Measurements from ENCODE around the gene PAN2.
"Not testable (repeated sequence)": the region's sequence is repeated elsewhere in the genome, so short reads cannot be mapped to it uniquely, and the experiment has no call there.

Gene PAN2

DNA sequence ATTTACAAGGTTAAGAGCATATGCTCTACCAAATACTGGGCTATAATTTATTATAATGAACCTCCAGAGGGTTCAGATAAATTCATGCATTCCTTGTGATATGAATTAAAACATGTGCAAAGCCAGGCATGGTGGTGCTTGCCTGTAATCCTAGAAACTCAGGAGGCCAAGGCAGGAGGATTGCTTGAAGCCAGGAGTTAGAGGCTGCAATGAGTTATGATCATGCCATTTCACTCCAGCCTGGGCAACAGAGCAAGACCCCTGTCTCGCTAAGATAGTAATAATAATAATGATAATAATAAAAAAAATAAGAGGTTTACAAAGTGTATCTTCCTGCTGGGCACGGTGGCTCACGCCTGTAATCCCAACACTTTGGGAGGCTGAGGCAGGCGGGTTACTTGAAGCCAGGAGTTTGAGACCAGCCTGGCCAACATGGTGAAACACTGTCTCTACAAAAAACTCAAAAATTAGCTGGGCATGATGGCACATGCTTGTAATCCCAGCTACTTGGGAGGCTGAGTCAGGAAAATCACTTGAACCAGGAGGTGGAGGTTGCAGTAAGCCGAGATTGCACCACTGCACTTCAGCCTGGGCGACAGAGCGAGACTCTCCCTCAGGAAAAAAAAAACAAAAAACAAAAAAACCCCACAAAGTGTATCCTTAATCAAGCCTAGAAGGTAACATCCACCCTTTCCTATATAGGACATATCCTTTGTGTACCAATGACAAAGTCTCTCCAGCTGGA lies 26.4 kb downstream of the PAN2 start:
- DNase-seq (ENCODE audit: low read depth) = no peak

DNA sequence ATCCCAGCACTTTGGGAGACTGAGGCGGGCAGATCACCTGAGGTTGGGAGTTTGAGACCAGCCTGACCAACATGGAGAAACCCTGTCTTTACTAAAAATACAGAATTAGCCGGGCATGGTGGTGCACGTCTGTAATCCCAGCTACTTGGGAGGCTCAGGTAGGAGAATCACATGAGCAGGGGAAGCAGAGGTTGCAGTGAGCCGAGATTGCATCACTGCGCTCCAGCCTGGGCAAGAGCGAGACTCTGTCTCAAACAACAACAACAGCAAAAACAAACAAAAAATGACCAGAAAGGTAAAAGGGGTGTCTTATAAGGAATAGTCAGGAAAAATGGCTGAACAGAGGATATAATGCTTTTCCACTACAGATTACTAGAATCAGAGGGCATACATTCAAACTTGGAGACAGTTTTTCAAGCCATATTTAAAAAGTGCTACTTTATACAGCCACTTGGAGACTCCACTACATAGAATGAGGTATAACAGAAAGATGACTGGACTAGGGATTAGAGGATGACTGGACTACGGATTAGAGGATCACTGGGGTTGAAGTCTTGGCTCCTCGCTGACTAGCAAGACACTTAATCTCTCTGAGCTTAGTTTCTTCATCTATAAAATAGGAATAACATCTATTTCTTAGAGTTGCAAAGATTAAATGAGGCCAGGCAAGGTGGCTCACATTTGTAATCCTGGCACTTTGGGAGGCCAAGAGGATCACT lies 28.8 kb downstream of the PAN2 start:
- no peak for DNase-seq (ENCODE audit: low read depth)

DNA sequence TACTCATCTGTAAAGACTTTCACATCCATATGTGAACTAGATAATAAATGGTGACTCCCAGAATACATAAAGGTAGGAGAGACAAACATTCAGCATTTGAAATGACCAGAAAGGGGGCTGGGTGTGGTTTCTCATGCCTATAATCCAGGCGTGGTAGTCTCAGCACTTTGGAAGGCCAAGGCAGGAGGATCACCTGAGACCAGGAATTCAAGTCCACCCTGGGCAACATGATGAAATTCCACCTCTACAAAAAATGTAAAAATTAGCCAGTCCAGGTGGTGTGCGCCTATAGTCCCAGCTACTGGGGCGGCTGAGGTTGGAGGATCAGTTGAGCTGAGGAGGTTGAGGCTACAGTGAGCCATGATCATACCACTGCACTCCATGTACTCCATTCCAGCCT lies 29.5 kb downstream of the PAN2 start:
- DNase-seq (ENCODE audit: low read depth) = no peak

DNA sequence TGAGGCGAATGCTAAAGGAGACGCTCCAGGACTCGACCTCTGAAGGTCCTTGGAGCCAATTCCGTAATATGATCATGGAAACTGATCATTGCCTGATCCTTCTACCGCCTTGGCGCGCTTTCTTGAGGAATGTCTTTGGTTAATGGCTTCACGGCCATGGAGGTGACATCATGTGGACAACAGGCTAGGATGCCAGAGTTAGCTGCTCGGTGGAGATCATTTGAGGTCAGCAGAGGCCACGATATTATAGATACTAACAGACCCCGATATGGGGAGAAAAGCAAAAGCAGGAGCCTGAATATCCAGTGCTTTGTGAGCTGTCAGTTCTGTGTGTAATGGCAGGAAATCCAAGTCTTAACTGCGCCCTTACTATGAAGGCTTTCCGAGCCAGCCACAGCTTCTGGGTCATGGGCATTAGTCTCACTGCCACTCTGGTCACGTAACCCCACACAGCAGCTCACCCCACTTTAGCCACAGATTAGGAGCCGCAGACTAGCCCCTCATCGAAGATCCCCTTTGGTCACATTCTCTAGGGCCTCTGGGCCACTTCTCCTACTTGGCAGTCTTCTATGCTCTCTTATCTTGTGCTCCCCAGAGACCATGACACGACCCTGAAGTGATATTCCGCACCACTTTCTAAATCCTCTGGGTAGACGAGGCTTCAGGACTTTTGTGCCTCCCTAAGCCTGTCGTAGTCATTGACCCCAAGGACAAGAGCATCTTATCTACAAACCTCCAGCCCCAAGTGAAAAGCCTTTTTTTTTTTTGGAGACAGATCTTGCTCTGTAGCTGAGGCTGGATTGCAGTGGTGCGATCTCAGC lies 32.9 kb downstream of the PAN2 start:
- DNase-seq (ENCODE audit: low read depth) = no peak

DNA sequence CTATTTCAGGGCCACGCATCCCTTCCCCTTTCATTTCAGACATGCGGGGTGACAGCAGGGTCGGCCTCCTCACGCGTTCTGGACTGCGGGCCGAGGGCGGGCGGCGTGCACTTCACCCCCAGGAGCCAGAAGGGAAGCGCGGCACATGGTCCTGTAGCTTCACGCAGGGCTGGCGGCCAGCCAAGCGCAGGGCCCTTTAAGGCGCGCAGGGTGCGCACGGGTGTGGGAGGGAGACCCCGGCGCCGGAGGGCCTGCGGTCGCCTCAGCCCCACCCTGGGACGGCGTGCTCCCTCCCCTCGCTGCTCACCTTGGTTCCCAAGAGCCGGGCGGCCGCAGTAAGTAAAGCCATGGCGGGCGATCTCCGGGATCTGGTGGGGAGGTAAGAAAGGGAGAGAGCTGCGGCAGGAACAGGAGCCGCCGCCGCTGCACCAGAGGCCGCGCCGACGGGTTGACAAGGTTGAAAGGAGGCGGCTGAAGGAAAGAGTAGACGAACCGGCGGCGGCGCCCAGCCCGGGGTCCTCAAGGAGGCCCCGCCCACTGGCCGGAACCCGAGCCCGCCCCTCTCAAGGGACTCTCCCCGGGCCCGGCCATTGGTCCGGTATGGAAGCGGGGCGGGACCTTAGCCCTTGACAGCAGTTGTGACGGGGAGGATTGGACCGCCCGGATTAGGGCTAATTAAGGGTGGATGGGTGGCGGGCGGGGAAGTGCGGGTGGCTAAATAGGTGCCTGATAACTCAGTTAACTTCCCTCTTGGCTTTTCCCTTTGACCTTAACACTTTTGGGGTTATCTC lies 33.8 kb downstream of the PAN2 start, which contains the start of gene CS:
Gene CS, minus strand, starts transcription at position 478 of the 791 bp plus-strand sequence. Its CDS starts 129 bp downstream, at position 349.
- DNase-seq (ENCODE audit: low read depth) = peak; percentile 99

DNA sequence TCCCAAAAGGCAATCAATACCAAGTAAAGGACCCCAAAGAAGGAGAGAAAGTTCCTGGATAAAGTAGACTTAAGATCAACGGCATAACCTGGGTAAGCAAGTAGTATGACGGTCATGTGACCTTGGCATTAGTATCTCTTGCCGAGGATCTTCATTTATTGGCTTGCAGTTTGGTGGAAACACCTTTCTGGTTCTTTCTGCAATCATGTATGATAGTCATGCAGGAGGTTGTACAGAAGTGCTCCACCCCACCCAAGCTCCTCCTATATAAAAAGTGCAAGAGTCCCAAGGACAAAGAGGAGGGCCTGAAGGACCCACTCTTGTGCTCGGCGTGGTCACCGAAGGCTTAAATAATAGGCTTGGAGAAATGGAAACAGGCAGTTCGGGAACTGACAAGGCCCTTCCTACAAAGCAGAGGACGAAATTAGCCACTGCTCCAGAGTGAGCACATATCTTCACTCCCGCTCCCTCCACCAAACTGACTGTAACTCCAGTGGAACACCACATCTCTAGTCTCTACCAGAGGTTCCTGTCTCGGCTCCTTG lies 34.4 kb downstream of the PAN2 start:
- no peak for DNase-seq (ENCODE audit: low read depth)

DNA sequence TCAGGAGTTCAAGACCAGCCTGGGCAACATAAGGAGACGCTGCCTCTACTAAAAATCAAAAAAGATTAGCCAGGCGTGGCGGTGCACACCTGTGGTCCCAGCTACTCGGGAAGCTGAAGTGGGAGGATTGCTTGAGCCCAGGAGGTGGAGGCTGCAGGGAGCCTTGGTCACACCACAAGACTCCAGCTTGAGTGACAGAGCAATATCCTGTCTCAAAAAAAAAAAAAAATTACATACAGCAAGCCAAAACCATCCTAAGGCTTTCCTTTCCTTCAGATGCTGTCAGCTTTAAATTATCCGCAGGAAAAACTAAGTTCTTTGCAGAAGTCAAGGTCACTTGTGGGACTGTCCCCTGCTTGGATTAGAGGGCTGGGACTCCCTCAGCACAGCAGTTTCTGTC lies 35.0 kb downstream of the PAN2 start:
- DNase-seq (ENCODE audit: low read depth) = no peak

DNA sequence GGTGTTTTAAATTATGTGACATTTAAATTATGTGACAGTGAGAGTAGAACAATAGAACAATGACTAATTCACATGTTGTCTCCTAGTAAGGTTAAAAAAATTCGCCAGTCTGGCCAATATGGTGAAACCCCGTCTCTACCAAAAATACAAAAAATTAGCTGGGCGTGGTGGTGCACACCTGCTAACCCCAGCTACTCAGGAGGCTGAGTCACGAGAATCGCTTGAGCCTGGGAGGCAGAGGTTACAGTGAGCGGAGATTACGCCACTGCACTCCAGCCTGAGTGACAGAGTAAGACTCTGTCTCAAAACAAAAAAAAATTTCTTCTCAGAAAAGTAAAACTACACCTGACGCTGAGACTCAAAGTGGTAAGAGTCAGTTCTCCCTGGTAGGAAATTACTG lies 36.4 kb downstream of the PAN2 start:
- DNase-seq (ENCODE audit: low read depth) = no peak

DNA sequence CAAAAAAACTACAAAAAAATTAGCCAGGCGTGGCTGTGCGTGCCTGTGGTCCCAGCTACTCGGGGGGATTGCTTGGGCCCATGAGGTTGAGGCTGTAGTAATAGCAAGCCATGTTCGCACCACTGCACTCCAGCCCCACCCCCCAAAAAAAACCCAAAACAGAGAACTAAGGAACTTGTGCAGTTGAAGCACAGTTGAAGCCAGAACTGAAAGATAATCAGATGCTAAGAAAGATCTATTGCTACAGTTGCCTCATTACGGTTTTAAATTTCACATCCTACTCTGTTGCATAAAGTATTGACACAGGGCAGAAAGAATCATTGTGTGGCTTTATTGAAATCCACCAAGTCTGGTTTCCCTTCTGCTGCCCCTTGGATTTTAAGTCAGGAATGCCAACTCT lies 37.5 kb downstream of the PAN2 start:
- no peak for DNase-seq (ENCODE audit: low read depth)

DNA sequence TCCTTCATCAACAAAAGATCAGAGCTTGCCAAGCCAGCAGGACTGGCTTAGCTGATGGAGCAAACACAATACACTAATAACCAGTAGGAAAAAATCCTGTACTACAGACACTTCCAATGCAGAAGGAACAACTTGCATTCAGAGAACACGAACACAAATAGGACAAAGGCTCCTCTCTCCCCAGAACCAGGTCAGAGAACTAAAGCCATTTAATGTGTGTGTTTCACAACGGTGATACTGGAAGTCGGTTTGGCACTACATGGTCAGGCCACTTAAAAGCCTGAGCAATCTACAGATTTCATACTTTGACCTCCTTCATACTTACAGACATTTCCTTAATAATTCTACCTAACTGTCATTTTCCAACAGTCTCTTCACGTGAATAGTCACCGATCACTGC lies 40.0 kb downstream of the PAN2 start:
- no peak for DNase-seq (ENCODE audit: low read depth)

DNA sequence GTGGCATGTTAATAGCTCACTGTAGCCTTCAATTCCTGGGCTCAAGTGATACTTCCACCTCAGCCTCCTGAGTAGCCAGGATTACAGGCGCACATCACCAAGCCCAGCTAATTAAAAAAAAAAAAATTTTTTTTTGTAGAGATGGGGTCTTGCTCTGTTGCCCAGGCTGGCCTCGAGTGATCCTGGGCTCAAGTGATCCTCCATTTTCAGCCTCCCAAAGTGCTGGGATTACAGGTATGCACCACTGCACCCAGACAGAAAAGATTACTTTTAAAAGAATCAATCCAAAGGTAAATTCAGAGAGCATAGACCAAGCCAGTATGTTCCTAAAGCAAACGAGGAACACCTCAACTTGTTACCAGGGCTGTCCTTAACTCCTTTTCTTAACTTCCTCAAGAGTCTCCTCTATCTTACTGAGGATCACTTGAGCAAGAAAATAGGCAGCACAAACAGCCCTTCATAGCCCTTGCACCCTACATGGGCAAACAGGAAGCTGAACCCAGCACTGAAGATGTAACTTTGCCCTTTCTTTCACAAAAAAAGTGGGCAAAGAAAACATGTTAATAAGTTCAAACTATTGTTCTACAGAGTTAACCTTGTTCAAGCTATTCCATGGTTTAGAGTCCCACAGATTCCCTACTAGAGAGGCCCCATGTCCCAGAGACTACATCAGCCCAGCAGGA lies 45.0 kb downstream of the PAN2 start:
- DNase-seq (ENCODE audit: low read depth) = no peak

DNA sequence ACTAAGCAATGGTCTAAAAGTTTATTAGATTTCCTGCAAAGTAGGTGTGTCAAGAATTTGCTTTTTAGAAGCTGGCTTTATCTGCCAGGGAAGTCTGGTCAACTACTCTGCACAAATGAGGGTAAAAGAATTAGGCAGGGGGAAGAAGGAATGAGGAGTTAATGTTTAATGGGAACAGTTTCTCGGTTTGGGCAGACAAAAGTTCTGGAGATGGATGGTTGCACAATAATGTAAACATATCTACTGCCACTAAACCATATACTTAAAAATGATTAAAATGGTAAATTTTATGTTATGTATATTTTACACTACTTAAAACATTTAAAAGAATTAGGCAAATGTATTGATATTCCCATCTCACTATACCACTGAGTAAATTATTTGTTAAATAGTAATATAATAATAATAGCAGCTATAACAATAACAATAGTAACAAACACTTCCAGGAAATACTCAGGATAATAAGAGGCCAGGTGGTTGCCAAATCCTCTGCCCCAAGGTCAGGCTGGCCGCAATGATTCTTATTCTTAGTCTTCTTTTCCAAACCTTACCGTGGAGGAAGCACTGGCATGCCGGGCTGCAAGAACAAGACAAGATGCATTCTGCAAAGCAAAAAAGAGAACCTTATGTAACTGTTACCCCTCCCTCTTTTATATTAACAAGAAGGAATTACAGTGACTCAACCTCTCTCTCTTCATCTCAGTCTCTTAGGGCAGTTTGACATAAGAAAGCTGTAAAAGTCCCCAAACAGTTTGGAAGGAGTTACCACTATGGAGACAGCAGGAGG lies 47.6 kb downstream of the PAN2 start:
- no peak for DNase-seq (ENCODE audit: low read depth)

DNA sequence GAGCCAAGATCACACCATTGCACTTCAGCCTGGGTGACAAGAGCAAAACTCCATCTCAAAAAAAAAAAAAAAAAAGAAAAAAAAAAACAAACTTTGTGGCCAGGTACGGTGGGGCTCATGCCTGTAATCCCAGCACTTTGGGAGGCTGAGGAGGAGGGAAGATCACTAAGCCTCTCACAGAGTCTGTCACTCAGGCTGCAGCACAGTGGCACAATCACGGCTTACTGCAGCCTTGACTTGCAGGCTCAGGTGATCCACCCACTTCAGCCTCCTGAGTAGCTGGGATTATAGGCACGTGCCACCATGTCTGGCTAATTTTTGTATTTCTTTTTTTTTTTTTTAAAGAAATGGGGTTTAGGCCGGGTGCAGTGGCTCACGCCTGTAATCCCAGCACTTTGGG lies 49.5 kb downstream of the PAN2 start:
- DNase-seq (ENCODE audit: low read depth) = not testable (repeated sequence)

DNA sequence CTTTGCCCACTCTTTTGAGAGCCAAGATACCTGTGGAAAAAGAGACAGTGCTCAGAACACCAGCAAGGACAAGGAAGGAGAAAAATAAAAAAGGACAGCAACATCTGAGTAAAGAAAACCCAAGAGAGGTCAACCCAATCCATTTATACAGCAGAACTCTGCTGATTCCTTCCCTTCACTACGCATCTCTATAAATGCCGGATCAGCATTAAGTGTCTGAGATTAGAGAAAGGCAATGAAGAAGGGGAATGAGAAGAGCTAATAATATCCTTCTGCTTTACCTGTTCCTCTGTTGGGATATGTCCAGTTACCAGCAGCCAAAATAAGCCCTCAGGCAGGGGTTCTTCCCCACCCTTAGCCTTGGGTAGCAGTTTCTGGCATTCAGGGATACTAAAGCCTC lies 51.2 kb downstream of the PAN2 start:
- DNase-seq (ENCODE audit: low read depth) = no peak

DNA sequence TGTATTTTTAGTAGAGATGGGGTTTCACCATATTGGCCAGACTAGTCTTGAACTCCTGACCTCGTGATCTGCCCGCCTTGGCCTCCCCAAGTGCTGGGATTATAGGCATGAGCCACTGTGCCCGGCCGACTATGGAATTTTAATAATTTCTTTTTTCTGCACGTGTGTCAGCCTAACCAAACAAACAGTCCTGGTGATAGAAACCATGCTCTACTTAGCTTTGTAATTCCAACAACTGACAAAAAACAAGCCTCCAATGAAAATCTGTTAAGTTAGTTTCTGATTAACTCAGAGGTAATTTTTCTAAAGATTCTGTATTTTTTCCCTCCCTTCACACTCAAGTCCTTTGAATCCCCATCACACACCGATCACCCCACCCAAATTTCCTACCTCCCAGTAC lies 51.8 kb downstream of the PAN2 start:
- DNase-seq (ENCODE audit: low read depth) = no peak

DNA sequence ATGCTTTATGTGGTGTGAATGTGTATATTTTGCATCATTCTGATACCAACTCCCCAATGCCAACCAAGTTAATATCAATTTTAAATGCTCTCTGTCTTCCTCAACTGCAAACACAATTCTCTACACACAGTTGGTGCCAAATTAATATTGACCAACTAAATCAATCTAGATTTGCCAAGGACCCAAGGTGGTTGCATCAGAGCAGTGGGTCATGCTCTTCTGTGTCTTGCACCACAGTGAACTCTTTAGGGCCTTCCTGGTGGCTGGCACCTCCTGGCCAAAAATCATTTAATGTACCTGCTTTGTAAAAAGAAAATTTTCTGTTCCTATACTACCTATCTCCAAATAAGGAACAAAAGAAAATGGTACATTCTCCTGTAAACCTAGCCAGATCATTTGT lies 53.0 kb downstream of the PAN2 start:
- DNase-seq (ENCODE audit: low read depth) = no peak

DNA sequence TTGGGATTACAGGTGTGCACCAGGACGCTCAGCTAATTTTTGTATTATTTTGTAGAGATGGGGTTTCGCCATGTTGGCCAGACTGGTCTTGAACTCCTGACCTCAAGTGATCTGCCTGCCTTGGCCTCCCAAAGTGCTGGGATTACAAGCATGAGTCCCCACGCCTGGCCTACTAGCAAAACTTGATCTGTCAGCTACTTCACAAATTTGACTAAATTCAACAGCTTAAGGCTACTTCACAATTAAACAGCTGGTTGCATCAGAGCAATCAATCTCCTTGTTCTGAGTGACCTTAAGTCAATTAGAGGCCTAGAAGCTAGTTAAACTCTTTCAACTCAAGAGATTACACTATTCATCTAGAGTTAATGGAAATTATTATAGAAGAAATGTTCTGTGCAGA lies 54.9 kb downstream of the PAN2 start:
- DNase-seq (ENCODE audit: low read depth) = no peak

DNA sequence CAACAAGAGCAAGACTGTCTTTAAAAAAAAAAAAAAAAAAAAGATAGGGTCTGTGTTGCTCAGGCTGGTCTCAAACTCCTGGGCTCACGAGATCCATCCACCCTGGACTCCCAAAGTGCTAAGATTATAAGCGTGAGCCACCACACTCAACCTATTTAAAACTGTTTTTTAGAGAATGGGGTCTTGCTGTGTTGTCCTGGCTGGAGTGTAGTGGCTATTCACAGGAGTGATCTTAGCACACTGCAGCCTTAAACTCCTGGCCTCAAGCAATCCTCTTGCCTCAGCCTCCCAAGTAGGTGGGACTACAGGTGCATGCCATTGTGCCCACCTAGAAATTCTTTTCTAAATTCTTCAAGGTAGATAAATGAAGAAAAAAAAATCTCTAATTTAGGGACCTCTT lies 59.5 kb downstream of the PAN2 start:
- no peak for DNase-seq (ENCODE audit: low read depth)

DNA sequence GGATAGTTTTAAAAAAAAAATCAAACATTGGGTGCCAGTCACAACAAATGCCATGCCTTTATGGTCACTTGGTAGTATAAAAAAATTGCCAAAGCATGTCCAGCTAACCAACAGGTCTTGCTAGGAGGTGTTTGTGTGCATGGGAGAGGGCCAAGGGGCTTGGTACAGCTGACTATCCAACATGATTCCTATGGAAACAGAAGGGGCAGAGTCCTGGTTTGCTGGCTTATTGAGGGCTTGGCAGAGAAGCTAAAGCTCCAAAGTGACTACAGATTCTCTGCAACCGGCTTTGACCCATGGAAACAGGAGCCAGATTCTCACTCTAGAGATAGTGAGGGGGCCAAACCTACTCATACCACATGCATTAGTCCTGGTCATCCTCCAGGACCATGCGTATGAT lies 61.3 kb downstream of the PAN2 start:
- not testable (repeated sequence) for DNase-seq (ENCODE audit: low read depth)

DNA sequence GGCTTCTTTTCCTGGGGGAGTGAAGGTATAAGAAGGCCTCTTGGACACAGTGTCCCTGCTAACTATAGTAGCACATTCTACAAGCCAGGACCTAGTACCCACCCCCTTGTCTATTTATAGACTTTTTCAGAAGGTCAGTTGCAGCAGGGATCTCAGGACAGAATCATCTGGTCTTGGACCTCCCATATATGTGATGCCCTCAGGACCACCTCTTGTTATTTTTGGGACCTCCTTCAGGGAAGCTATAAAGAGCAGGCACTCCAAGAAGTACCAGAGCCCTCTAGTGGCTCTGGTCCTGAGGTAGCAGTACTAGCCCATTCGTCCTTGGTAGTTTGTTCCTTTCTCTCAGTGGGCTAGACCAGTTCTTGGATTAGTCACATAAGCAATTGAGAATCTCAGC lies 62.8 kb downstream of the PAN2 start:
- no peak for DNase-seq (ENCODE audit: low read depth)
